K562 (cell line): ENCODE measurements around the gene UBE2N. TPM values are rescaled to one million over a fixed set of nuclear protein-coding genes. Genes with fewer than 3 reads are reported as not detected.

ENCODE experiments used
- BACH1 ChIP-seq: fragments of 200-800 bp; sonication (Bioruptor generic); IDR thresholded peaks from 2 replicates; pipeline ENCODE4 v1.6.1; 2016; ENCODE audit warnings: missing genetic modification characterization, missing compliant biosample characterization
- CBX8 ChIP-seq: fragments of 200-600 bp; sonication (generic); IDR thresholded peaks from 2 replicates; pipeline ENCODE4 v1.6.1; 2012; ENCODE audit warnings: borderline replicate concordance, mixed run types, low read depth, mild to moderate bottlenecking, moderate library complexity, mixed read lengths, low read length, control low read depth, inconsistent platforms; ENCODE audit not compliant: poor library complexity, severe bottlenecking; ENCODE audit errors: extremely low read depth
- CTCF ChIP-seq, 3 experiments: IDR thresholded peaks in 2 of 3; conservative IDR thresholded peaks in 1 of 3; 2 replicates each; pipeline ENCODE4 v1.5.1; 2011 to 2012; ENCODE audit warnings: low read length in 3 of 3, mild to moderate bottlenecking in 3 of 3, control low read depth in 2 of 3, improper control_type of control experiment in 1 of 3, inconsistent platforms in 1 of 3, low read depth in 1 of 3, mixed read lengths in 1 of 3, moderate library complexity in 1 of 3; ENCODE audit not compliant: insufficient read depth in 2 of 3
- FOXJ2 ChIP-seq: fragments of 200-800 bp; sonication (Bioruptor generic); IDR thresholded peaks from 2 replicates; pipeline ENCODE4 v1.6.1; 2016; ENCODE audit warnings: missing genetic modification characterization, missing compliant biosample characterization
- IRF9 ChIP-seq: fragments of 450-650 bp; IDR thresholded peaks from 2 replicates; pipeline ENCODE4 v1.6.1; 2016; ENCODE audit warnings: missing biosample characterization, missing genetic modification characterization
- MXI1 ChIP-seq: IDR thresholded peaks from 2 replicates; pipeline ENCODE4 v1.6.1; 2011; ENCODE audit warnings: low read depth, mild to moderate bottlenecking, improper control_type of control experiment, low read length
- NBN ChIP-seq: fragments of 450-650 bp; IDR thresholded peaks from 2 replicates; pipeline ENCODE4 v1.6.1; 2016; ENCODE audit warnings: low read depth, mild to moderate bottlenecking
- NR1H2 ChIP-seq: sonication (generic); formaldehyde crosslinking; IDR thresholded peaks from 2 replicates; pipeline ENCODE4 v1.4.0; 2020; ENCODE audit warnings: mild to moderate bottlenecking, missing genetic modification reagents
- SAFB2 ChIP-seq: fragments of 200-400 bp; formaldehyde crosslinking; IDR thresholded peaks from 2 replicates; pipeline ENCODE4 v1.6.1; 2018; ENCODE audit warnings: borderline replicate concordance, low read length, low read depth, moderate library complexity; ENCODE audit not compliant: severe bottlenecking
- THRAP3 ChIP-seq: fragments of 450-650 bp; IDR thresholded peaks from 2 replicates; pipeline ENCODE4 v1.6.1; 2016; ENCODE audit warnings: mild to moderate bottlenecking, inconsistent platforms, borderline replicate concordance
- ZNF140 ChIP-seq: fragments of 250-450 bp; sonication (Bioruptor Pico); IDR thresholded peaks from 2 replicates; pipeline ENCODE4 v1.8.0; 2021; ENCODE audit warnings: moderate library complexity, mild to moderate bottlenecking, inconsistent platforms
- ZNF280B ChIP-seq: fragments of 250-450 bp; sonication (Bioruptor Pico); IDR thresholded peaks from 2 replicates; pipeline ENCODE4 v1.5.1; 2021; ENCODE audit warnings: mild to moderate bottlenecking
- ZNF518B ChIP-seq: fragments of 250-450 bp; sonication (Bioruptor Pico); IDR thresholded peaks from 2 replicates; pipeline ENCODE4 v1.5.0; 2021; ENCODE audit warnings: mild to moderate bottlenecking, moderate library complexity
- ZNF57 ChIP-seq: fragments of 450-650 bp; formaldehyde crosslinking; IDR thresholded peaks from 2 replicates; pipeline ENCODE4 v1.4.0; 2020; ENCODE audit warnings: mild to moderate bottlenecking, moderate library complexity
- ZNF668 ChIP-seq: fragments of 250-450 bp; sonication (Bioruptor Pico); IDR thresholded peaks from 2 replicates; pipeline ENCODE4 v1.8.0; 2022; ENCODE audit warnings: mild to moderate bottlenecking, inconsistent platforms
- ZNF707 ChIP-seq: fragments of 250-450 bp; sonication (Bioruptor Pico); conservative IDR thresholded peaks from 2 replicates; pipeline ENCODE4 v1.8.0; 2022; ENCODE audit warnings: inconsistent platforms, mild to moderate bottlenecking, moderate library complexity
- polyA plus RNA-seq, 8 experiments: library from polyadenylated mRNA; depleted of rRNA in 4 of 8; stranded (reverse) in 5 of 8; unstranded in 3 of 8; fragments of >200 nt; fragmentation: Nextera tagmentation in 2 of 8; fragmentation: Illumina TruSeq in 1 of 8; extraction: Ambion mirVana in 2 of 8; extraction: Trizol in 1 of 8; gene quantifications; 2 replicates each; pipeline versions ENCODE4 v1.2.1 to v1.2.3, GENCODE V29; 2011 to 2014; ENCODE audit warnings: inconsistent platforms in 1 of 8, missing spikeins in 1 of 8
- total RNA-seq, 7 experiments: library from RNA; depleted of rRNA in 6 of 7; stranded (reverse); fragments of >200 nt in 6 of 7; fragmentation: Illumina TruSeq in 2 of 7; extraction: Trizol in 2 of 7; gene quantifications; 2 replicates each; pipeline versions ENCODE4 v1.2.1 to v1.2.3, GENCODE V29; 2011 to 2021; ENCODE audit warnings: low replicate concordance in 1 of 7

The UBE2N gene
- total and polyA plus RNA-seq, 9 of the 15 experiments (the other 6 are each of a cell fraction or from before 2014, with no cell fraction given), result 189 to 826 (median 260) TPM

GRCh38 chr12:93376436-93377251 is 65.1 kb downstream of the UBE2N start (continued):
- TF ChIP-seq ZNF280B (CRISPR knock-in tag) (no peak), NBN (no peak), ZNF57 (CRISPR knock-in tag) (no peak), ZNF140 (CRISPR knock-in tag) (no peak), BACH1 (tag) (no peak), SAFB2 (no peak), FOXJ2 (tag) (no peak), THRAP3 (no peak), ZNF518B (CRISPR knock-in tag) (no peak), NR1H2 (CRISPR knock-in tag) (no peak), ZNF707 (no peak), IRF9 (tag) (no peak), ZNF668 (CRISPR knock-in tag) (no peak), CTCF (IDR thresholded peaks at IDR 0.05 in 2 of 3, conservative IDR thresholded peaks at IDR 0.05 in 1 of 3; ENCODE audit: insufficient read depth in 2 of 3, low read depth in 1 of 3, low read length in 3 of 3) (no peak), MXI1 (no peak), CBX8 (no peak)
